GM19351 (cell line): ENCODE measurements around the gene DPEP3.
"Not testable (repeated sequence)": the region's sequence is repeated elsewhere in the genome, so short reads cannot be mapped to it uniquely, and the experiment has no call there.

Source experiments
- ATAC-seq: cut with Tn5 transposase; IDR thresholded peaks from one replicate; pipeline ENCODE4 v1.9.1; 2021; ENCODE audit warnings: mild to moderate bottlenecking, moderate library complexity; ENCODE audit not compliant: unreplicated experiment

Gene DPEP3

DNA sequence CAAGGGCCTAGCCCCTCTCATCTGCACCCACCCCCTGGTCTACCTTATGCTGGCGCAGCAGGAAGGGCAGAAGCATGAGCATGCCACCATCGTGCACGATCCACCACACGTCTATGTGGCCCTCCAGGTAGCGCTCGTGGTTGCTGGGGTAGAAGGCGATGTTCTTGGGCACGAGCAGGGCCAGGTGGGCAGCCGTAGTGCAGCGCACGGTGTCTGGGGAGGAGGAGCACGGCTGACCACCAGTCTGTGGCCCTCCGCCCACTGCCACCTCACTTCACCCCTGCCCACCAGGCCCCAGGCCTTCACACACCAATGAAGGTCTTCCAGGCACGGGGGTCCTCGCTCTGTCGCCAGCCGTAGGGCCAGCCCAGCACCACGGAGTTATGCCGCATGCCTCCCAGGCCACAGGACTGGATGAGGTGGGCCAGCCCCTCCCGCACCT, 34.1 kb downstream of the DPEP3 start:
- no peak for ATAC-seq

DNA sequence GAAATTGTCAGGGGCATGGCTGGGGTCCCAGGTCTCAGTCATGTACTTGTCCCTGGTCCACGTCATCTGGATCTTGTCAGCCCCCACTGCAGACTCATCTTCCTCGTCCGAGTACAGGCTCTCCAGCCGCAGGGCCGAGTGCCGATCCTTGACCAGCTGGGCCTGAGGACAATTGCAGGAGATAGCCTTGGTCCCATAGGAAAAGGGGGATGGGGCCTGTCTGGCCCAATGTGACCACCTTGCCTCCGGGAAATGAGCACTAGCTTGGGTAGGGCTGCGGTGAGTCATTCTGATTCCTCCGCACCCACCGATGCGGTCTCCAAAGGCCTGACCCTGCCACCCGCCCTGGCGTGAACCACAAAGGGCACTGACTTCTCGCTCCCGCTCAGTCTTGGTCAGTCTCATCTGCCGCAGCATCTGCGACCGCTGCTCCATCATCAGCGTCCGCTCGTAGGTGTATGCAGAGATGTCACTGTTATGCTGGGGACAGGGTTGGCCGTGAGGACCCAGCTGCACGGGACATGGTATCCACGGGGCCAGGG, 34.8 kb downstream of the DPEP3 start:
- ATAC-seq, result no peak

- ATAC-seq, result no peak
Measured at GRCh38 chr16:67944690-67945391, 35.5 kb downstream of the DPEP3 start.

DNA sequence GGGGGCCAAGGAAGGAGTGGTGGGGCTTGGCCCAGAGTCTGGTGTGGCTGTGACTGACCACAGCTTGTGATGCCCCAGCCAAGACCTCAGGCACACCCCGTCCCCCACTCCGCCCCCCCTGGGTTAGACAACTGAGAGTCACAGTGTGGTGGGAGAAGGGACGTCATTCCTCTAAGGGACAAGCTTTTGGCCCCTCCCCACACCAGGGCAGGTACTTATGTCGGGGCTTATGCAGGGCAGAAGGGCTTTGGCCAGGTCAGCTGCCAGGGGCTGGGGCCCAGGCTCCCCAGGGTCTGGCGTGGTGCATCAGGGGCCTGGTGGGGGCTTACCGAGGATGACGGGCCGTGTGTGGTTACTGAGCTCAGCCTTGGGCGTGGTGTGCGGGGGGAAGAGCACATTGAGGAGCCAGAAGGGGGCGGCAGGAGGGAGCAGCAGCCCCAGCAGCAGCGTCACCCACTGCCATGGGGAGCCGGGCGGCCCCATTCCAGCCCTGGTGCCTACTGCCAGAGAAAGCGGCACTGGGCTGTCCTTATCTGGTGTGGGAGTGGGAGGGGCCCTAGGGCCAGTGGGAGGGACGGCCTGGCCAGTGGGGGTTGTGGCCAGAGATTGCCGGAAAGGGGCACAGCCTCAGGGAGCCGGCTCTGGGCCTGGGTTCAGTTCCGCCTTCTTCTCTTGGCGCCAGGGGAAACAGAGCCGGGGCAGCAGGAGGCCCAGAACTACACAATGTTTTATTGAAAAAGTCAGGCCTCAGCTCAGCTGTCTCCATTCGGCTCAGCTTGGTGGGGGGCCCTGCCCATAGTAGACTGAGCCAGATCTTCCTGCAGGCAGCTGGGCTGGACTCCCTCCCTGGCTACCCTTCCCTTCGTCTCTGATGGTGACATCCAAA, 36.4 kb downstream of the DPEP3 start, which contains the start of gene LCAT:
LCAT (minus strand) TSS at position 502 of the 886 bp plus-strand sequence; CDS start at position 483, 19 bp downstream.
- ATAC-seq, result no peak

DNA sequence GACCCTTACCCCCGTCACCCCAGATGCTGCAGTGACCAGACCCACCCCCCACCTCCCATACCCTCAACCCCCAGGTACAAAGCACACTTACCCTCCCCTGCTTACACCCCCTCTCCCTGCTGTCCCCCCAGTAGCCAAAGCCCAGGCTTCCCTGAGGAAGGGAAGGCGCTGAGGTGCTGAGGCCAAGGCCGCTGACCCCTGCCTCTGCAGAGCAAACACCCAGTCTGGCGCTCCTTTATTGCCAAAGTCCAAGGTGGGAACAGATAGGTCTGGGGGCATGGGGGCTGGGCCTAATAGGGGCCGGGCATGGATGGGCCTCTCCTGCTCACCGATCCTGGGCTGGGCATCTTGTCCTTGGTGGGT, 37.1 kb downstream of the DPEP3 start:
- no peak for ATAC-seq

DNA sequence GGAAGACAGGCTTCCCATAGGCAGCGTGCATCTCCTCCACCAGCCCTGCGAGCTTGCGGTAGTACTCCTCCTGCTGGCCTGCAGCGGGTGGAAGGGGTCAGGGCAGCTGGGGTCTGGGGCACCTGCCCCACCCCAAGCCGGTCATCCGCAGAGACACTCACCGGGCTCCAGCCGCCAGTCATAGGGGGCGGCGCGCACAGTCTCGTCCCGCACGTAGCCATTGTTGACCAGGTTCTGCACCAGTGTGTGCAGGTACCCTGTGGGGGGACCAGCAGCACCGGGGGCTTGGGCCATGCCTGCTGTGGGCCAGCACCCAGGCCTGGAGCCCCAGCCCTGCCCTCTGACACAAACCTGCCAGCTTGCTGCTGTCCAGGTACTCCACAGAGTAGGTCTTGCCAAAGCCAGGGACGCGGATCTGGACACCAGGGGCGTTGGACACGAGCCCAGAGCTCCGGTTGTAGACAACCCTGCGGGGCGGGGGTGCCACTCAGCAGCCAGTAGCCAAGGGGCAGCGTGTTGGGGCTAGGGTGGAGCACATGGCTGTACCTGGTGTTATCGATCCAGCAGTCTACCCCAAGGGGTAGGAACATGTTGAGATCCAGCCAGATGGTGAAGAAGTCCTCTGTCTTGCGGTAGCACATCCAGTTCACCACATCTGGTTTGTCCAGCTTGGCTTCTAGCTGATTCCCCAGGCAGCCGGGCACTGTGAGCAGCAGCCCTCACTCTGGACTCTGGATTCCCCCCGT, 37.6 kb downstream of the DPEP3 start:
- no peak for ATAC-seq

GRCh38 chr16:67942200-67942509, 38.1 kb downstream of the DPEP3 start:
- ATAC-seq, result no peak

GRCh38 chr16:67941469-67942199, 38.7 kb downstream of the DPEP3 start:
- ATAC-seq, result no peak

GRCh38 chr16:67940446-67941089, 39.7 kb downstream of the DPEP3 start:
- no peak for ATAC-seq

GRCh38 chr16:67939507-67940445, 40.5 kb downstream of the DPEP3 start:
- ATAC-seq, result no peak

- not testable (repeated sequence) for ATAC-seq
Measured at GRCh38 chr16:67937713-67938112, 42.6 kb downstream of the DPEP3 start.

DNA sequence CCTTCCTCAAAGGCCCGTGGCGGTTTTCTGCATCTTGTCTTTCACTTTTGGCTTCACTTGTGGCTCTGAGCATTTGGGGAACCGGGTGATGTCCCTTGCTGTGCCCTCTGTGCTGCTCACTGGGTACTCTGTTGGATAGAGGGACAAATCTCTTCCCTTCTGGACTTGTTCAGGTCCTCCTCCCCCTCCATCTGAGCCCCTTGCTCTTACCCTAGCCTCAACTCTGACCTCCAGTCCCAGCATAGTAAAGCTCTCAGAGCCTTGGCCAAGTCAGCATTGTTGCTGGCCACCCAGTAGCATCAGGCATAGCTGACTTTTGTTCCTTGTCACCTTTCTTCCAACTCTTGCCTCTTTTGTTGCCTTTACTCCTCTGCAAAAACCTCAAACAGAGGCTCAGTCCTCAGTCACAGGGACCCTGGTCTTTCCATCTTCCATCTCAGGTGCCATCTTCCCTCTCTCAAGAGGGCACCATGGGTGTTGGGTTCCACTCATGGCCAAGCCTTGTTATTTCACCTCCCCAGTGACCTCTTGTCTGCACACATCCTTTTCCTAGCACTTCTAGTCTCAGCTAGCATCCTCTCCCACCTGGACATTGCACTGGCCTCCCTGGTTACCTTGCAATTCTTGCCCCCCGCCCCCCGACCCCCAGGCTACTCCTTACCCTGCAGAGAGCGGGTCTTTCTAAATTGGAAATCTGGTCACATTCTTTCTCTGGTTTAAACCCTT, 43.3 kb downstream of the DPEP3 start:
- peak; percentile 59 for ATAC-seq

DNA sequence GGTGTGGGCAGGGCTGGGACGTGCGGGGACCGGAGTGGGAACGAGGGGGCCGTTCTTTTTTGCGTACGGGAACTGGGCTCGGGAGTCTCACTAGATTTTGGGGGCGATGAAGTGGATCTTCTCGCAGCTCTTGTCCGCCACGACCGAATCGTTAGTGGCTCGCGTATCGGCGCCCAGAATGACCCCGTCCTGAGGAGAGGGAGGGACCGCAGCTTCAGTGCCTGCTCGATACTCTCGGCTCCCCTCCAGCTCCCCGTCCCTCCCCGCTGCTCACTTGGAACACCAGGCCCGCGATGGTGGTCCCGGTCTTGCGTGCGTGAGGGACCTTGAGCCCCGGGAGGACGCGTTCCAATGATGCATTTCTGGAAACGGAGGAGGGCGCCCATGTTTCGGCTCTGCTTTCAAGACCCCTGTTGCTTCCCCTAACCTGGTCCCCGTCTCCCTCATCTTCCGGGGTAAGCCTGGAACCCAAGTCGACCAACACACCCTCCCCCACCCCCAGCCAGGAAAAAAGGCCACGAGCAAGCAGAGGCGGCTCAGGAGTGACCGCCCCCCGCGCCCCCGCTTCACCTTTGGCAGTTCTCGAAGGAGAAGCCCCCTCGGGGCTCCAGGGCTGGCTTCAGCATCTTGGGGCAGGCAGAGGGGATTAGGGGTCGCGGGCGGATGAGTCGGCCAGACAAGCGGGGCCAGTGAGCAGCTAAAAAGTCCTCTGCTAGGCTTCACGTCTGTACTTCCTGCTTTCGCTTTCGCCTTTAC, 44.0 kb downstream of the DPEP3 start, which contains the start of gene PSMB10:
PSMB10 (minus strand) TSS at position 727 of the 756 bp plus-strand sequence; CDS start at position 626, 101 bp downstream.
- ATAC-seq, result peak; percentile 3

GRCh38 chr16:67935402-67936123, 44.7 kb downstream of the DPEP3 start:
- peak; percentile 86 for ATAC-seq

- ATAC-seq, result no peak
Measured at GRCh38 chr16:67935101-67935401, 45.2 kb downstream of the DPEP3 start.

GRCh38 chr16:67934306-67935100, 45.8 kb downstream of the DPEP3 start:
- no peak for ATAC-seq
